GM12891 (cell line): ENCODE measurements around the gene C21orf91.

ENCODE experiments used
- PAX5 ChIP-seq: IDR thresholded peaks from 2 replicates; pipeline ENCODE4 v1.6.1; 2011; ENCODE audit warnings: low read length, moderate library complexity, mild to moderate bottlenecking; ENCODE audit not compliant: insufficient read depth, severe bottlenecking
- POLR2A ChIP-seq: IDR thresholded peaks from 2 replicates; pipeline ENCODE4 v1.6.1; 2011; ENCODE audit warnings: low read depth, low read length, control low read depth
- POLR2AphosphoS5 ChIP-seq: IDR thresholded peaks from 2 replicates; pipeline ENCODE4 v1.6.1; 2011; ENCODE audit warnings: low read depth, low read length, control low read depth
- POU2F2 ChIP-seq: IDR thresholded peaks from 2 replicates; pipeline ENCODE4 v1.6.1; 2011; ENCODE audit warnings: low read depth, mild to moderate bottlenecking, control low read depth, low read length, moderate library complexity
- SPI1 ChIP-seq: IDR thresholded peaks from 2 replicates; pipeline ENCODE4 v1.6.1; 2011; ENCODE audit warnings: low read depth, low read length, control low read depth
- TAF1 ChIP-seq: IDR thresholded peaks from 2 replicates; pipeline ENCODE4 v1.6.1; 2011; ENCODE audit warnings: low read depth, low read length, control low read depth

GRCh38 chr21:17784604-17785402, 34.4 kb downstream of the C21orf91 start:
- TF ChIP-seq POLR2AphosphoS5 (no peak), POLR2A (peak; percentile 28; the same call in 1 of the 2 replicates), POU2F2 (peak; percentile 94), TAF1 (no peak), SPI1 (peak; percentile 57), PAX5 (no peak)
